ENCODE results near the gene TMEM63A. TPM values are rescaled to one million over a fixed set of nuclear protein-coding genes. Genes with fewer than 3 reads are reported as not detected.

Gene TMEM63A
- polyA plus RNA-seq, 10 donors = 15.6 to 41.8 (median 22.4) TPM

- DNase-seq = no peak
These were observed 4.2 kb upstream of the TMEM63A start for GRCh38 chr1:225886159-225887029.

GRCh38 chr1:225885336-225885735, 3.2 kb upstream of the TMEM63A start:
- no peak for DNase-seq

DNA sequence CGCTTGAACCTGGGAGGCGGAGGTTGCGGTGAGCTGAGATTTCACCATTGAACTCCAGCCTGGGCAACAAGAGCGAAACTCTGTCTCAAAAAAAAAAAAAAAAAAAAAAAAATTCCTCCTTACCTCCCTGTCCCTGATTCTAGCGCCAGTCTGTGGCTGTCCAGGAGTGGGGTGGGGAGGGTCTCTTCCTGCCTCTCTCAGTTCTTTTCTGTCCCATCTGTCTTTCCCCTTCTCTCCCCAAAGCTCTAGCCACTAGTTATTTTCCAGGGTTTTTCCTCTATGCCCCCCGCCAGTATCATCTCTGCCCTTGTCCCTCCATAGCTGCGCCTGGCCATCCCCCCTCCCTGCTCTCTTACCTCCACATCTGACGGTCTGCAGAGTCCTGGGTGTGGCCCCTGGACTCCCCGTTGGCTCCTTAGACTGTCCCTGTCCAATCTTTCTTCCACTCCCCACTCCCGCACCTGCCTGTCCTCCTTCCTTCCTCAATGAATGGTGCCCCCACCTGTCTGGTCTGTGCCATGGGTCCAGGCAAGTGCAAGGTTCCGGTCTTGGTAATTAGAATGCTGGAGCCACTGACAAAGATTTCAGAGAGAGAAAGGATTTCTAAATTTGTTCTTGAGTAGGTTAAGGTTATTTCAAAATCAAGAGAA, 1.6 kb upstream of the TMEM63A start:
- DNase-seq = no peak

- DNase-seq = peak; percentile 21 to 80 (median 49)
These were observed 775 bp upstream of the TMEM63A start for GRCh38 chr1:225882694-225883615.

DNA sequence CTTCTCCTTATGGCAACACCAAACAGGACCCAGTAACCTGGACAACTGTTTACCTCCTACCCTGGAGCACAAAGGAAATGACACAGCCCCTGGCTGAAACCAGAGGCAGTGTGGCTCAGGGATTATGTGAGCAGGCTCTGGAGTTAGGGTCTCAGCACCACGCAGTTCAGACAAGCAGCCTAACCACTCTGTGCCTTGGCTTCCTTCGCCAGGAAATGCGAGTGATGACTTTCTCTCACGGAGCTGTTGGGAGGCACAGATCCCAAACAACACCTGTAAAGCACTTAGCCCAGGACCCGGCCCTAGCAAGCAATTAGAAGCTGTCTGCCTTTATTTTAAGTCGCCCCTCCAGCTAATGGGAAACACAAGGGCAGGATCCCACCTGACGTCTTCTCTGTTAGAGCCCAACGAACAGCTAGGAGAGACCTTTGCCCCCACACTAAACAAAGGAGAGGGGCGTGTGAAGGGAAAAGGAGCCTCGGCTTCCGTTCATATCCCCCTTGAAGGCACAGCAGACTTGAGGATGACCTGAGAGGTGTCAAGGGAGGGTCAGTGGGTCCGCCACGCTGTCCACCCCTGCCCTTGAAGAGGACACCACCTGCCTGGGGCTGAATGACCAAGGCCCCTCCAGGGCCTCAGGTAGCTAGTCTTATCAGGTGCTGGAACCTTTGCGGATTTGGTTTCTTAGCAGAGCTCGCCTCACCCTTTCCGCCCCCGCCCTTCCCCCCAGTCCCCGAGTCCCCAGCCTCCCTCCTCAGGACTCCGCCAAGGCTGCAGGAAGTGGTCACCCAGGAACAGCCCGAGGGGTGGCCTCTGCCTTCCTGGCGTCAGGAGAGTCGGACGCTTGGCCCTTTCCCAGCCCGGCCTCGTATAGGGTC, 860 bp downstream of the TMEM63A start:
- DNase-seq = peak in 2 of 3 donors; percentile 14 to 27

GRCh38 chr1:225880636-225881035, 1.5 kb downstream of the TMEM63A start:
- no peak for DNase-seq

DNA sequence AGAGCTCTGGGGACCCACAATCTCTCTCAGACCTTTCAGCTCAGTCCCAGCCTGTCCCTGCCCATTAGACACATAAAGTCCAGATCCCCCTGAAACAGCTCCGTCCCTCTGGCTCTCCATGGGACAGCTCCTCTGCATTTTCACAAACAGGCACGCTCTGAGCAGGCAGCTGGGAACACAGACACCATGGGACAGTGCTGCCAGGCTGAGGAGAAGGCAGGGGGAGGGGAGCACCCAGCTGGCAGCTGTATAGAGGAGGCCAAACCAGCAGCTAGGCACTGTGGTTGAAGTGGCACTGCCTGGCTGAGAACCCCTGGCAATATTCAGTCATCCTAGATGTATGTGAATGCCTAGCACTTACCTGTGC, 2.0 kb downstream of the TMEM63A start:
- peak in 1 of 3 donors; percentile 25 for DNase-seq

DNA sequence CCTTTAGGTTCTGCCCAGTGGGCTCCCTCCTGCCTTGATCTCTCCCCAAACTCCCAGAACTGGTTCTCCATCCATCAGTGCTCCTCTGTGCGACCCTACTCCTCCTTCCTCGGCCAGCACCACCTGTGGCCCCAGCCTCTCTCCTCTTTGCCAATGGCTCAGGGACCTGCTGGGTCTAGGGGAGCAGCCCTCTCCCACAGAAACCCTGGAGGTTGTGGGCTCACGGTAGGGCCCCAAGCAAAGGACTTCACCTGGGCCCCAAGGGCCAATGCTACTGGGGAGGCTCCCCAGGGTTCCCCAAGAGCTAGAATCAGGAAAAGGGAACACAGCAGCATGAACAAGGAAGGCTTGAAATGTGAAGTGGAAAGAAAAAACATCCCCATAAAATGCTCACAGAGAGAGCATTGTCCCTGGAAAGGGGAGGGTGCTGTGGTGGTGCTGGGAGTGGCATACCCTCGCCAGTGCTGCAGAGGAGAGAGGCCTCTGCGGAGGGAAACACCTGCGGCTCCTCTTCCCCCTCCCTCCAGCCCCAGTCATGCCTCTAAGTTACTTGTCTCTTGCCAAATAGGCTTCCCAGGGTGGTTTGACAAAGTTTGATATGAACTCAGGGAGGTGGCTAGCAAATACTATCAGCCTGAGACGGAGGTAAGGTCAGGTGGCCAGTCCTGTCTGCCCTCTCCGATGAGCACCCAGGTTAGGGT, 2.5 kb downstream of the TMEM63A start:
- DNase-seq = no peak

DNA sequence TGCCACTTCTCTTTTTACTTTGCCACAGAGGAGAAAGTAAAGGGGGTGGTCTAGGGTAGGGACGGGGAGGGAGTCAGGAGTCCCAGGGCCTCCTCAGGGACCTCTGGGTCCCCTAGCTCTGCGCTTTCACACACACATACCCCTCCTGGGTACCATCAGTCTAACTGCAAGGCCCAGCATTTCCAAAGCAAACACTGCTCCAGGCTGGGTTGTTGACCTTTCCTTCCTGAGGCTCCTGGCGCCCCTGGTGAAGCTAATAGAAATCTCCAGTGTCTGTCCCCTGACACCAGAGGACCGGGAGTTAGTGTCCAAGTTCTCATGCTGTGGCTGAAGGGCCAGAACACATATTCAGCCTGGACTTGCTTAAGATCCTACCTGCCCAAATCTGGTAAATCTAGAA, 3.9 kb downstream of the TMEM63A start:
- DNase-seq = no peak

- peak; percentile 41 to 63 (median 43) for DNase-seq
These were observed 4.6 kb downstream of the TMEM63A start for GRCh38 chr1:225877580-225877979.

DNA sequence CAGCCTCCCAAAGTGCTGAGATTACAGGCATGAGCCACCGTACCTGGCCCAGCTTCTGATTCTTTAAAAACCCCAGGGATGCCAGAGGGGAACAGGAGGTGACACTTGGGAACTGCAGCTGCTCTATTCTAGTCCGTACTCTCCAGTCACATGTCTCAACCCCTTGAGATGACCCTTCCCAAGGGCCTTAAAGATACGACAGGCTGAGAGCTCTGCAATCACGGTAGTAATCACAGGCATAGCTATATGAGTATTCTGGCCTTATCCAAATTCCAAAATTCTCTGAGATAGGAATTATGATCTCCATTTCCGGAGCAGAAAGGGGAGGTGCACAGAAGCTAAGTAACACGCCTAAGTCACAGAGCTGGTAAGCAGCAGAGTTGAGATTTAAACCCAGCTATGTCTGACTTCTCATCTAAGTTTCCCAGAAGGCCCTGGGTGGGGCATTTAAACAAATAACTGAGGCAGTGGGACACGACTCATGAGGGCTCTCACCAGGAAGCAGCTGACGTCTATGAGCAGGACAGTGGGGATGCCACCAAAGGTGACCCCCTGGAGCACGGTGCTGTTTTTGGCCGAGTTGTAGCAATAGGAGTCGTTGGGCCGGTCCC, 5.2 kb downstream of the TMEM63A start:
- no peak for DNase-seq

DNA sequence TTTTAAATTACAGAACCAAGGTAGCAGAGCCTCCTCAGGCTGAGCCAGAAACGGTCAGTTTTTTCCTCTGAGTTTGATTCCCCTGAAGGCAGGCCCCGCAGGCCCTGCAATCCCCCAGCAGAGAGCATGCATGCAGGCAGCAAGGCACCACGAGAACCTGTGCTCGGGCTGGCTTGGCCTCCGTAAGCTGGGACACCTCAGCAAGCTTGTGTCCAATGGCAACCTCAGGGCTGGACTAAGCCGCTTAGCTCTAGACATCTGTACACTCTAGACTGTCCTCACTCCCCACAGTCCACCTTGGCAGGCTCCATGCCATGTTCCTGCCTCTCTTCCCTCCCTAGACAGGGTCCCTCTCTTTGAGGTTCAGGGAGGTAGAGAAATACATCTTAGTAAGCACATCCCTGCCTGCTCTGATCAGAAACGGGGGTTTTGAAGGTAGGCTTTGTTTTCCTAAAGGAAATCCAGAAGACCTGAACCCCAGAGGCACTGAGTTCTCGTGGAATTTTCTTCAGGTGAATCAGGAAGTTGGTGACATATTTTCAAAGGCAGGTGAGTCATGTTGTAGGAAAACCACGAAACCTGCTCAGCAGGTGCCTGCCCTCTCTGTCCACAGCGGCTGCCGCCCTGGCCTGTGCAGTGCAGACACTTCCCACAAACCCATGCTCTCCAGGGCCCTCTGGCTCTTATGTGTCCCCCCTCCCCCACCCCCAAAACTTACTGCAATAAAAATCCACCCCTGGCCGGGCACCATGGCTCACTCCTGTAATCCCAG, 7.0 kb downstream of the TMEM63A start:
- DNase-seq = no peak

- no peak for DNase-seq
These were observed 7.7 kb downstream of the TMEM63A start for GRCh38 chr1:225874431-225874830.

DNA sequence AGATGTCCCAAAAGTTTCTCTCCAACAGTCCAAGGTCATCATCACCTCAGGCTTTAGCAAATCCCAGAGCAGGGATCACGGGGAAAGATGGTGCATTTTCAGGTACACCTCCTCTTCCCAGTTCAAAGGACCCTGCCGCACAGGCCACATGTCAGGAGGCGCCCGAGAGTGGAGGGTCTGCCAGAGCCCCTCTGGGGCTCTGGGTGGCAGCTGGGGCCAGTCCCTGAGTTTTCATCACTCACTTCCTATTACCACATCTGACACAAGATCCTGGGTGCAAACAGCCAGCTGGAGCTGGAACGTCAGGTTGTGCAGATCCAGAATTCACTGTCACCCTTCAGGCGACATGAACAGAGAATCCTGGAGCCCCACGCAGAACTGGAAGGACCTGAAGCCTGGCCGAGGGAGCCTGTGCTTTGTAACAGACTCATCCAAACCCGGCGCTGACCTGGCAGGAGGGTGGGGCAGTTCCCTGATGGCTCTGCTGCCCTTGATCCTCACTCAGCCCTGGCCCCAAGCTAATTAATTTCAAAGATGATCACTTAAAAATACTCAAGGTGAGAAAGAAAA, 8.8 kb downstream of the TMEM63A start:
- no peak for DNase-seq

DNA sequence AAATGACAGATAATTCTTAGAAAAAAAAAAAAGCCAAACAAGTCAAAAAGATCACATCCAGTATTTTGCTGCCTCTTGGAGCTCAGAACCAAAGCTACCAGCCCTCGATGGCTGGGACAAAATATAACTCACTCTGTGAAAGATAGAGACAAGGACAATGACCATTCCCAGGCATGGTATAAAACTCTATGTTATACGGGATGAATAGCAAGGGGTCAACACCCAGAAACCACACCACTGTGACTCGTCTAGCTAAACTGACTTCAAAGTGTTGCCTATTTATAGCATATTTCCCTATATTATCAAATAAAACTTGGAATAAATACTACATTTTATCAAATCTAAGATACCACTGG, 10.1 kb downstream of the TMEM63A start:
- no peak for DNase-seq

DNA sequence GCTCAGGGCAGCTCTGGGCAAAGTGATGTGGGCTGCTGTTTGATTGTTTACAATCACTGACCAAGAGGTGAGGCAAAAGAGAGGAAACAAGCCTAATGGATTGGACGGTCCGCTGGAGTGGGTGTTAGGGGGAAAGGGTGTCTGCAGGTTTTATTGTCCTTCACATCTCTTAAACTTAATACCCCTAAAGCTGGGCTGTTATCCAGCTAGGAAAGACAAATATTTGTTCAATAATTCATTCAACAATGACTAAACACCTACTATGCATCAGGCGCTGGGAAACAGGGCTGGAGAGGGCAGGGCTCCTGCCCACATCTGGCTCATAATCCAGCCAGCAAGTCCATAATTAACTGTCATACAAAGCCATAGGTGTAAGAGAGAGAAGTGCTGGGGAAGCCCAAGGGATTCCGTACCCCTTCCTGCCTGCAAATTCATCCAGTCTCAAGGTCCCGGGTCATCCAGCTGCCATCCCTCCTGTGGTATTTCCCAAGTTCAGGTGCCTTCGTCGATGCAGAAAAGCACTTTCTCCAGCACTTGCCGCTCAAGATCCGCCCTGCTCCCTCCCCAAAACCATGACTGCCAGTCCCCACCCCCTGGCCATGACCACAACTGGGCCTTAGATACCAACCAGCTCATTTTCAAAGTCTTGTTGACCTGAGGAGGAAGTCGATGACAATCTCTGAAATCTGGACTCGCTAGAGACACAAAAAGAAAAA, 10.7 kb downstream of the TMEM63A start:
- DNase-seq = no peak

- DNase-seq = no peak
These were observed 11.3 kb downstream of the TMEM63A start for GRCh38 chr1:225870911-225871310.

DNA sequence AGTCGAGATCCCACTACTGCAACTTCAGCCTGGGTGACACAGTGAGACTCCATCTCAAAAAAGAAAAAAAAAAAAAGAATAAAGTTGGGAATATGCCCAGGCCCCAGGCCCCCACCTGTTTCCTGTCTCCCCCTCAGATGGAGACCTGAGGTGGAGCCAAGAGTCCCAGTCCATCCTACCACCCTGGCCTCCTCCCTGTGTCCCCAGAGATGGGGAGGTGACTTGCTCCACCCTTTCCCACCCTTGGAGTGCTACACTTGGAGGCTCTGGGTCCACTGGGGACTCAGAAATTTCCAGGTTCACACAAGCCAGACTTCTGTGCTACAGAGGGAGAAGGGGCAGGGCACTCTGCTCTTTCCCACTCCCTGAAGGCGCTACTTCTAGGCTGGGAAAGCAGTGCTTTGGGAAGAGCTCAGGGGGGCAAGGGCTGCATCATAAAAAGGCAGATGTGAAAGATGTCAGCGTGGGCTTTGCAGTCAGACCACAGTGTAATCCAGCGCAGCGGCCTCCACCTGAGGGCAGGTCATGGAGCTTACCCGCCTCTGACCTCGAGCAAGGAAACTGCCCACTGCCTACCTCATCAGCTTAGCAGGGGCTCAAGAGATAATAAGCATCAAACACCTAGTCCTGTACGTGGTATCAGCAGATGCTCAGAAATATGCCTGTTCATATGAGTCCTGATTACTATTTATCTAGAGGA, 13.4 kb downstream of the TMEM63A start:
- no peak for DNase-seq
